HPDE6-E6E7 (cell line): Measurements from ENCODE around the gene PTPRE.

ENCODE experiments used
- DNase-seq: peaks from one replicate; pipeline ENCODE4 v3.0.0; 2011; ENCODE audit warnings: missing footprints; ENCODE audit errors: extremely low spot score

PTPRE gene

GRCh38 chr10:127951861-127952574 lies 45.1 kb downstream of the PTPRE start:
- DNase-seq, result no peak

- DNase-seq, result no peak
These were observed 45.6 kb downstream of the PTPRE start for GRCh38 chr10:127952575-127952869.

DNA sequence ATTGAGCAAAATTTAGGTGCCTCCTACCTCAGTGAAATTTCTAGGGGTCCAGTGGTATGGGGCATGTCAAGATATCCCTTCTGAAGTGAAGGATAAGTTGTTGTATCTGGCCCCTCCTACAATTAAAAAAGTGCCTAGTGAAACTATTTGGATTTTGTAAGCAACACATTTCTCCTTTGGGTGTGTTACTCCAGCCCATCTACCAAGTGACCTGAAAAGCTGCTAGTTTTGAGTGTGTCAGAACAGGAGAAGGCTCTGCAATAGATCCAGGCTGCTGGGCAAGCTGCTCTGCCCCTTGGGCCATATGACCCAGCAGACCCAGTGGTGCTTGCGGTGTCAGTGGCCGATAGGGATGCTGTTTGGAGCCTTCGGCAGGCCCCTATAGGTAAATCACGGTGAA lies 46.0 kb downstream of the PTPRE start:
- DNase-seq, result no peak

DNA sequence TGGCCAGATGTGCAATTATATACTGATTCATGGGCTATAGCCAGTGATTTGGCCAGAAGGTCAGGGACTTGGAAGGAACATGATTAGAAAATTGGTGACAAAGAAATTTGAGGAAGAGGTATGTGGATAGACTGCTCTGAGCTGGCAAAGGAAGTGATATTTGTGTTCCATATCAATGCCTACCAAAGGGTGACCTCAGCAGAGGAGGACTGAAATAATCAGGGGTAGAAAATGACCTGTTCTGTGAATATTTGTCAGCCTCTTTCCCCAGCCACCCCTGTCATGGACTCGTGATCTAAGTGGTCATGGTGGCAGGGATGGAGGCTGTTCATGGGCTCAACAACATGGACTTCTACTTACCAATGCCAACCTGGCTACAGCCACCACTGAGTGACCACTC lies 47.0 kb downstream of the PTPRE start:
- DNase-seq, result no peak

GRCh38 chr10:127959428-127959827 lies 52.5 kb downstream of the PTPRE start:
- DNase-seq, result no peak

- DNase-seq, result no peak
These were observed 54.2 kb downstream of the PTPRE start for GRCh38 chr10:127961071-127961470.

DNA sequence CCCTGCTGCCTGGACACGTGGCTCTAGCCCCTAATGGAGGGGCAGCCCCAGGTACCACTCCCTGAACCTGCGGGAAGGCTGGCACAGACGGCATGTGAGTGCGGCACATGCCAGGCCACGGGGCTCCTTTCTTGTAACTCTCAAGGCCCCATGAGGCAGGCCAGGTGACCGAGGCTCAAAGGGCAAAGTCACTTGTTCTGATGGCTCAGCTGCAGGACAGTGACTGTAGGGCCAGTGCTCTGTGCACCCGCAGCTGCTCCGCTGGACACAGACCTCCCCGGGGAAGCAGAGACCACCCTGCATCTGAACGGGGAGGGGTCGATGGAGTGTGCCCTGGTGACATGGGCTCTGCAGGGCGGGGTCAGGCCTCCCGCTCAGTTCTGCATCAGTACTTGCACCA lies 55.3 kb downstream of the PTPRE start:
- DNase-seq, result no peak

- DNase-seq, result no peak
These were observed 56.2 kb downstream of the PTPRE start for GRCh38 chr10:127963136-127963535.

- no peak for DNase-seq
These were observed 57.7 kb downstream of the PTPRE start for GRCh38 chr10:127964621-127965020.

GRCh38 chr10:127966875-127967274 lies 60.0 kb downstream of the PTPRE start:
- DNase-seq, result no peak

DNA sequence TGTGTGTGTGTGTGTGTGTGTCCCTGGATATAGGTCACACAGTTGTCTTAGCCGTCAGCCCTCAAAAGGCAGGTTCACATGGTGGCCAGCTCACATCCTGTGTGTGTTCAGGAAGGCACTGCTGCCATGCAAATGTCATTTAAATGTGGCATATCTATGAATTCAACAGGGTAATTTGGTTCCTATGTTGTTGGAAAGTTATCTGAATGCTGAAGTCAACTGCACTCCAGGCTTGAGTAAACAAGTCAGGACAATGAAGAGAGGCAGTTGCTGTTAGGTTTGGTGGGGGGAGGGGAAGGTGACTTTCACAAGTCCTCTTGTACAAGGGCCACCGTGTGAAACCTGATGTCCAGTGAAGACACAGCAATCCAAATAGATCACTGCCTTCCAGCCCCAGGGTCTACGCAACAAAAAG lies 61.1 kb downstream of the PTPRE start:
- DNase-seq, result no peak

DNA sequence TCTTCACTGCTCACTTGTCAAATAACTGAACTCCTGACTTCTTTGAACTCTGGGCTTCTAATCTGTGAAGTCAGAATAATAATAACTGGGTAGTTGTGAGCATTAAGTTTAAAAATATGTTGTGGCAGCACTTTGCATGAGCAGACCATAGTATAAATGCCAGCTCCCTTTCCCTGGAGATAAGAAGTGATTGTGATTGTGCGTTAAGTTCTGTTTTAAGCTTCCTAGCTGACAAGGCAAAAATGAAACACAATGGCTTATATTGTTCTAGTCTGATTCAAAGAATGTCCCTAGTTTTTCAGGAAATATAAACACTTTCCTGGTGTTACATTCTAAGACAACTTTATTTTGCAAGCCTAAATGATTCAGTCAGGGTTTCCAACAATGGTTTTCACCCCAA lies 61.8 kb downstream of the PTPRE start:
- DNase-seq, result no peak

- no peak for DNase-seq
These were observed 64.4 kb downstream of the PTPRE start for GRCh38 chr10:127971101-127971946.

DNA sequence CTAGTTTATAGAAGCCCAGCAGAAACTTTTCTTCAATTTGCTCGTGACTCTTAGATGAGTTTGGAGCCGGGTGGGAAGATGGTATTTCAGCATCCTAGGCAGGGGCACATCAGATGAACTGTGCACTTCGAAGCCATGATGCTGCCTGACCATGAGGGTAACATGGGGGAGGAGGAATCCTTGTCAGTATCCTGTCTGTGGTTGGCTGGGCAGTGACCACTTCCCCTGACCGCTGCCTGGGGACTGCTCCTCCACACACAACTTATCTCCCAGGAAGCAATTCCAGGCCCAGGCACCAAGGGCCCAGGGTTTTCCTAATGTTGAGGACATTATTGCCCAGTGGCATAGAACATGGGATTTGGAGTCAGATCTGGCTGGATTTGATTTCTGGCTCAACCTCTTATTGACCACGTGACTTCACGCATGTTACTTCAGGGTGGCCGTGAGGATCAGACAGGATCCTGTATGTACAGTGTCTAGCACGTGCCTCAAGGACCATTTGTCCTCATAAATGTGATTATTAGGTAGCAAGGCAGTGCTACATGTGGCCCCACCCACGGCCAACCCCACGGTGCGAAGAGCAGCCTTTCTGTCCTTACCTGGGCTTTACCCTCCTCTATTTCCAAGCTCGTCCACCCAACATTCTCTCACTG lies 65.2 kb downstream of the PTPRE start:
- no peak for DNase-seq

DNA sequence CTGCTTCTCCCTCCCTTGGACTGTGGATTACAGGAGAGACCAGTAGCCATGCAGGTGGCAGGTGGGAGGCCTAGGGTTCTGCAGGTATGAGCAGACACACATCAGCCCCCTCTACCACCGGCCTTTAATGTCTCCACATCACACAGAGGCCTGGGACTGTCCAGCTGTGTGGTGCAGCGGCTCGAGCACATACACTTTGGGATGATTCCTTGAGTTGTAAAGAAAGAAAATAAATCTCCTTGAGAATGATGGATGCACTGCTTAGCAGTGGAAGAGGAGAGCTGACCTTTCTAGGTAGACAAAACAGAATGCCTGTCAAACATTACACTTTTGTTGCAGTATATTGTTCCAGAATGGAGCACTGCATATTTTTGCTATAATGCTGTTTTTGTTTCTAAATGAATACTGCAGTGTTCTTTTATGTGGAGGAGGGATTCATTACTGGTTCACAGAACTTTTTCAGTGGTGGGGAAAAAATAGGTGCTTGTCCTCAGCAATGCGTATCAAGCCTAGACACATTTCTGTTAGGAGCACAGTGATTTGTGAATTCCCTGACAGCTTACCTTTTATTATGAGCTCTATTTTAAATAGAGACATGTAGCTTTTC lies 66.0 kb downstream of the PTPRE start:
- no peak for DNase-seq

GRCh38 chr10:127973791-127974311 lies 66.9 kb downstream of the PTPRE start:
- no peak for DNase-seq

GRCh38 chr10:127974911-127975310 lies 68.0 kb downstream of the PTPRE start:
- DNase-seq, result no peak

GRCh38 chr10:127976286-127976685 lies 69.4 kb downstream of the PTPRE start:
- no peak for DNase-seq

GRCh38 chr10:127976701-127977356 lies 69.9 kb downstream of the PTPRE start:
- DNase-seq, result no peak

DNA sequence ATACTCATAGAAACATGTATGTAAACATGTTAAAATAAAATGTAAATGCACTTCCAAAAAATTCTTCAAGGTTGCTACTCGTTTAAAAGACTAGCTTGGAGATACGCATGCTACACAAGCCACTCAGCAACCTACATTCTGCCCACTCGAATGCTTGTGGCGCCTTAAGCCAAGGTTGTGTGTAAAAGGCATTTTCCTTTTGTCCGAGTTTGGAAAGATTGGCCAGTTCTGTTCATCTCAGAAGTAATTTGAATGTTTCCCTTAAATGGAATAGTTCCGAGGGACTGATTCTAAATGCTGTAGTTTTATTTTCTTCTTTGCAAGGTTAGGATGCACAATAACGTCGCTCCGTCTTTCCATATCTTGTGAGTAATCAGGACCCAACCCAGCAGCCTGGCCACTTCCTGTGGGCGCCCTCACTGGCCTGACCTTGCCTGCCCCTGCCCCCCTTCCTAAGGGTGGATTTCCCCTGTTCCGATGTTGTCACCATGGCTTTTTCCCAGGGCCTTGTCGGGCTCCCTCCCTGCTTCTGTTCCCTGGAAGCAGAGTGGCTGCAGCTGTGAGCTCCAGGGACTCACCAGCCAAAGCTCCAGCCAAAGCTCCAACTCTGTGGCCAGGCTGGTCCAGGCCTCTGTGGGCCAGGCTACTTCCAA lies 70.6 kb downstream of the PTPRE start:
- DNase-seq, result no peak

DNA sequence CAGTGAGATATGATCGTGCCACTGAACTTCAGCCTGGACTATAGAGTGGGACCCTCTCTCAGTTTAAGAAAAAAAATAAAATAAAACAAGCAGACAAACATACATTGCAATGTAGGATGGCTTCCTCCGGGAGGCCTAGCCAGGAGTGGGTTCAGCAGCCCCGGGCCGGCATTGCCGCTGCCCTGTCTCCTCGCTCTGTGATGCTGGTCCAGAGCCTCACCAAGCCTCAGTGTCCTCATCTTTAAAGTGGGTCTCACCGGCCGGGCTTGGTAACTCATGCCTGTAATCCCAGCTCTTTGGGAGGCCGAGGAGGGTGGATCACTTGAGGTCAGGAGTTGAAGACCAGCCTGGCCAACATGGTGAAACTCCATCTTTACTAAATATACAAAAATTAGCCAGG lies 71.6 kb downstream of the PTPRE start:
- DNase-seq, result no peak
